SK-N-SH (cell line): Measurements from ENCODE around the gene COX14. TPM values are rescaled to one million over a fixed set of nuclear protein-coding genes. Genes with fewer than 3 reads are reported as not detected.

Source experiments
- CTCF ChIA-PET: fragments of 300-600, 350-600 bp; formaldehyde crosslinking; extraction: SDS; loops from one replicate; lab custom pipeline; 2021; lab: Yijun Ruan, JAX
- POLR2A ChIA-PET: fragments of 350-600 bp; sonication (Branson Sonifier 250); formaldehyde crosslinking; extraction: SDS; loops from one replicate; lab custom pipeline; 2020; ENCODE audit warnings: antibody characterized with exemption, inconsistent platforms; lab: Yijun Ruan, JAX
- DNase-seq: peaks from one replicate; pipeline ENCODE4 v3.0.0; 2012
- H2AFZ ChIP-seq: fragments of 200-600 bp; sonication (generic); 2 replicates; pipeline ENCODE4 v1.8.1; 2016; ENCODE audit warnings: antibody characterized with exemption, mild to moderate bottlenecking, low read depth
- H3F3A ChIP-seq: fragments of 200-600 bp; sonication (generic); replicated peaks from 2 replicates; pipeline ENCODE3; 2016; ENCODE audit warnings: antibody characterized with exemption, mild to moderate bottlenecking; ENCODE audit not compliant: insufficient read depth
- H3K27ac ChIP-seq, 2 experiments: fragments of 200-500 bp in 1 of 2; fragments of 200-600 bp in 1 of 2; sonication (Bioruptor generic) in 1 of 2; sonication (generic), shearing (Covaris generic) in 1 of 2; 2 replicates each; pipeline versions ENCODE4 v1.5.1 to v1.6.1; 2014 to 2016; ENCODE audit warnings: low read depth in 2 of 2, inconsistent platforms in 1 of 2, low read length in 1 of 2, mild to moderate bottlenecking in 1 of 2, mixed read lengths in 1 of 2
- H3K27me3 ChIP-seq: fragments of 200-600 bp; sonication (generic), shearing (Covaris generic); 2 replicates; pipeline ENCODE4 v1.6.1; 2016; ENCODE audit warnings: mixed run types; ENCODE audit not compliant: insufficient read depth
- H3K36me3 ChIP-seq, 2 experiments: fragments of 200-500 bp in 1 of 2; fragments of 200-600 bp in 1 of 2; sonication (Bioruptor generic) in 1 of 2; sonication (generic) in 1 of 2; replicated peaks in 1 of 2; 2 replicates each; pipeline versions ENCODE3 to v1.5.1; 2014 to 2016; ENCODE audit warnings: low read length in 1 of 2, mild to moderate bottlenecking in 1 of 2; ENCODE audit not compliant: insufficient read depth in 2 of 2, control insufficient read depth in 1 of 2
- H3K4me1 ChIP-seq, 2 experiments: fragments of 200-500 bp in 1 of 2; fragments of 200-600 bp in 1 of 2; sonication (Bioruptor generic) in 1 of 2; sonication (generic), shearing (Covaris generic) in 1 of 2; 2 replicates each; pipeline versions ENCODE4 v1.5.1 to v1.6.1; 2014 to 2016; ENCODE audit warnings: low read depth in 1 of 2, low read length in 1 of 2, mixed run types in 1 of 2; ENCODE audit not compliant: insufficient read depth in 2 of 2, control insufficient read depth in 1 of 2
- H3K4me2 ChIP-seq: fragments of 200-600 bp; sonication (generic), shearing (Covaris generic); 2 replicates; pipeline ENCODE4 v1.6.1; 2017; ENCODE audit warnings: mixed run types
- H3K4me3 ChIP-seq, 2 experiments: fragments of 200-500 bp in 1 of 2; fragments of 200-600 bp in 1 of 2; sonication (Bioruptor generic) in 1 of 2; sonication (generic), shearing (Covaris generic) in 1 of 2; 2 replicates each; pipeline versions ENCODE4 v1.5.1 to v1.8.1; 2014 to 2016; ENCODE audit warnings: low read depth in 2 of 2, inconsistent platforms in 1 of 2, low read length in 1 of 2, mild to moderate bottlenecking in 1 of 2, mixed read lengths in 1 of 2, moderate library complexity in 1 of 2
- H3K79me2 ChIP-seq: fragments of 200-600 bp; sonication (generic); 2 replicates; pipeline ENCODE4 v1.8.1; 2017; ENCODE audit warnings: mild to moderate bottlenecking; ENCODE audit not compliant: insufficient read depth
- H3K9ac ChIP-seq: fragments of 200-600 bp; sonication (generic); 2 replicates; pipeline ENCODE4 v1.6.1; 2017; ENCODE audit warnings: mixed run types
- H3K9me2 ChIP-seq: fragments of 200-600 bp; sonication (generic); 2 replicates; pipeline ENCODE4 v1.6.1; 2017; ENCODE audit warnings: mixed run types
- H3K9me3 ChIP-seq: fragments of 200-600 bp; sonication (generic); 2 replicates; pipeline ENCODE4 v1.6.1; 2017; ENCODE audit warnings: mixed run types, mild to moderate bottlenecking, moderate library complexity
- H4K20me1 ChIP-seq: fragments of 200-600 bp; sonication (generic); 2 replicates; pipeline ENCODE4 v1.6.1; 2017; ENCODE audit warnings: mild to moderate bottlenecking, mixed run types; ENCODE audit not compliant: insufficient read depth
- CHD2 ChIP-seq: fragments of 150-350 bp; IDR thresholded peaks from 2 replicates; pipeline ENCODE4 v1.6.1; 2018; ENCODE audit warnings: low read length; ENCODE audit not compliant: partially characterized antibody
- CTCF ChIP-seq: fragments of 200-600 bp; sonication (generic); IDR thresholded peaks from 2 replicates; pipeline ENCODE4 v1.6.1; 2017; ENCODE audit warnings: antibody characterized with exemption, mild to moderate bottlenecking, moderate library complexity
- ELF1 ChIP-seq: IDR thresholded peaks from 2 replicates; pipeline ENCODE4 v1.4.0; 2012
- EP300 ChIP-seq, 2 experiments: IDR thresholded peaks; 2 replicates each; pipeline versions ENCODE4 v1.4.0 to v1.6.1; 2012; ENCODE audit warnings: borderline replicate concordance in 1 of 2, low read depth in 1 of 2, low read length in 1 of 2
- EZH2phosphoT487 ChIP-seq: fragments of 200-600 bp; sonication (generic); IDR thresholded peaks from 2 replicates; pipeline ENCODE4 v1.6.1; 2017; ENCODE audit warnings: low read depth, mixed run types, mild to moderate bottlenecking, antibody characterized with exemption, moderate library complexity, borderline replicate concordance
- FOSL2 ChIP-seq: IDR thresholded peaks from 2 replicates; pipeline ENCODE4 v1.4.0; 2012; ENCODE audit warnings: low read depth, mild to moderate bottlenecking, moderate library complexity, borderline replicate concordance
- MAX ChIP-seq: IDR thresholded peaks from 2 replicates; pipeline ENCODE4 v1.4.0; 2012; ENCODE audit warnings: low read depth
- MEF2A ChIP-seq: IDR thresholded peaks from 2 replicates; pipeline ENCODE4 v1.4.0; 2012; ENCODE audit warnings: low read depth, borderline replicate concordance
- MXI1 ChIP-seq: IDR thresholded peaks from 2 replicates; pipeline ENCODE4 v1.6.1; 2012; ENCODE audit warnings: mild to moderate bottlenecking, low read depth, low read length, improper control_type of control experiment
- NFIC ChIP-seq: IDR thresholded peaks from 2 replicates; pipeline ENCODE4 v1.4.0; 2012; ENCODE audit warnings: borderline replicate concordance
- POLR2AphosphoS5 ChIP-seq: IDR thresholded peaks from 2 replicates; pipeline ENCODE4 v1.6.1; 2012; ENCODE audit warnings: low read depth, low read length
- RAD21 ChIP-seq: IDR thresholded peaks from 2 replicates; pipeline ENCODE4 v1.6.1; 2012; ENCODE audit warnings: mild to moderate bottlenecking, low read length
- RFX5 ChIP-seq: IDR thresholded peaks from 2 replicates; pipeline ENCODE4 v1.6.1; 2012; ENCODE audit warnings: mild to moderate bottlenecking, improper control_type of control experiment, low read length
- SIN3A ChIP-seq: IDR thresholded peaks from 2 replicates; pipeline ENCODE4 v1.6.1; 2012; ENCODE audit warnings: low read depth, mild to moderate bottlenecking, low read length, moderate library complexity, borderline replicate concordance
- SMC3 ChIP-seq: IDR thresholded peaks from 2 replicates; pipeline ENCODE4 v1.6.1; 2012; ENCODE audit warnings: low read depth, low read length, improper control_type of control experiment
- TAF1 ChIP-seq: IDR thresholded peaks from 2 replicates; pipeline ENCODE4 v1.6.1; 2012; ENCODE audit warnings: low read depth, mild to moderate bottlenecking, low read length, moderate library complexity, borderline replicate concordance
- TCF12 ChIP-seq: IDR thresholded peaks from 2 replicates; pipeline ENCODE4 v1.4.0; 2012
- ZBTB33 ChIP-seq: IDR thresholded peaks from 2 replicates; pipeline ENCODE4 v1.4.0; 2012; ENCODE audit warnings: low read depth, borderline replicate concordance
- WGBS: methylation state at CpG from one replicate; pipeline ENCODE4 v1.1.6; 2017; ENCODE audit warnings: low lambda C conversion rate; 5-methylcytosine and 5-hydroxymethylcytosine counted together
- polyA plus RNA-seq, 3 experiments: library from polyadenylated mRNA; depleted of rRNA; stranded (reverse); fragments of >200 nt; gene quantifications; 2 replicates each; pipeline ENCODE4 v1.2.3, GENCODE V29; 2012
- TF ChIP-seq, protein P1 (sequence below): fragments of 150-350 bp; IDR thresholded peaks from 2 replicates; pipeline ENCODE4 v1.6.1; 2016; ENCODE audit warnings: mild to moderate bottlenecking, low read depth, low read length

The COX14 gene
- polyA plus RNA-seq, 1 of the 3 experiments (the other 2 are of a cell fraction) = 204 TPM

DNA sequence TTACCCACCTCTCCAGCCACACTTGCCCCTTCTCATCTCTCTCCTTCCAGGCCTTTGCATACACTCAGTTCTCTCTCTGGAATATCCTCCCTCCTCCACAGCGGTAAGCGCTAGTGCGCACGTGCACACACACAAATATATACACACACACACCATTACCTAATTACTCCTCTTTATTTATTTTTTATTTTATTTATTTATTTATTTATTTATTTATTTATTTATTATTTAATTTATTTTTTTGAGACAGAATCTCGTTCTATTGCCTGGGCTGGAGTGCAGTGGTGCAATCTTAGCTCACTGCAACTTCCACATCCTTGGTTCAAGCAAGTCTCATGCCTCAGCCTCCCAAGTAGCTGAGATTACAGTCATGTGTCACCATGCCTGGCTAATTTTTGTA is 43.0 kb upstream of the COX14 start:
- POLR2A ChIA-PET = interaction anchor here (0.7 kb wide), 1 partner anchor 1934 kb away, joined by 3 read pairs; no protein-coding TSS in a partner anchor
- DNase-seq = no peak
- peaks cover 3 to 9% of the 10 kb centered on the region in 2 experiments; a peak in 2 of 4 replicates for H3K4me1 ChIP-seq
- no peak overlapping the region for H3K4me3 ChIP-seq
- no peak overlapping the region for H3K27ac ChIP-seq
- no peaks in the 10 kb centered on the region for H3K9me2 ChIP-seq
- H3F3A ChIP-seq = no peaks in the 10 kb centered on the region
- no peak overlapping the region for H3K9ac ChIP-seq
- H3K4me2 ChIP-seq = no peak overlapping the region
- no peak overlapping the region for H2AFZ ChIP-seq
- no peaks in the 10 kb centered on the region for H4K20me1 ChIP-seq
- 96% methylated on average over 5 of the region's 5 CpGs for WGBS
- H3K27me3 ChIP-seq = no peaks in the 10 kb centered on the region
- TF ChIP-seq SIN3A = no peak
- TF ChIP-seq NFIC = no peak
- no peak for TF ChIP-seq RAD21
- TF ChIP-seq FOSL2 = no peak
- TF ChIP-seq MXI1 = no peak
- TF ChIP-seq ZBTB33 = no peak
- no peak for TF ChIP-seq TAF1
- TF ChIP-seq TCF12 = no peak
- TF ChIP-seq CHD2 = no peak
- no peak for TF ChIP-seq MEF2A
- no peak for TF ChIP-seq EZH2phosphoT487
- no peak for TF ChIP-seq ELF1
- TF ChIP-seq MAX = no peak
- no peak for TF ChIP-seq RFX5
- H3K9me3 ChIP-seq = no peaks in the 10 kb centered on the region
- no peaks in the 10 kb centered on the region for H3K79me2 ChIP-seq
- CTCF ChIA-PET = interaction anchor here (0.6 to 37.6 kb wide), 18 partner anchors 9 to 291 kb away, joined by 3 to 1401 read pairs (median 12); partner anchors contain the start of genes AQP5, AQP6, ASIC1 and COX14
- no peaks in the 10 kb centered on the region for H3K36me3 ChIP-seq

DNA sequence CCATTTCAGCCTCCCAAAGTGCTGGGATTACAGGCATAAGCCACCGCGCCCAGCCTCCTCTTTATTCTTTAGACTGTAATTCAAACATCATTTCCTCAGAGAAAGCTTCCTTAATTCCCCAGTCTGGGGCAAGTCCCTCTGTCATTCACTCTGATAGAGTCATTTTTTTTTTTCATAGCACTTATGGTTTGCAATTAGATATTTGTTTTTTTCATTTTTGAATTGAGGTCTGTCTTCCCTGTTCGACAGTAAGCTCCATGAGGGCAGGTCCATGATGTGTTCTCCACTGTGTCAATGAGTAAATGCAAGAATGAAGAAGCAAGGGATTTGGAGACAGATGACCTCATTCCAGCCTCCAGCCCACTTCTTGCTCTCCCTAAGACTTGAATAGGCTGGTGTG is 42.5 kb upstream of the COX14 start:
- no peaks in the 10 kb centered on the region for H3K27me3 ChIP-seq
- H3K79me2 ChIP-seq = no peaks in the 10 kb centered on the region
- H4K20me1 ChIP-seq = no peaks in the 10 kb centered on the region
- no peak overlapping the region for H3K9ac ChIP-seq
- H3K4me3 ChIP-seq = no peak overlapping the region
- DNase-seq = no peak
- no peak for TF ChIP-seq CTCF
- TF ChIP-seq, protein P1, sequence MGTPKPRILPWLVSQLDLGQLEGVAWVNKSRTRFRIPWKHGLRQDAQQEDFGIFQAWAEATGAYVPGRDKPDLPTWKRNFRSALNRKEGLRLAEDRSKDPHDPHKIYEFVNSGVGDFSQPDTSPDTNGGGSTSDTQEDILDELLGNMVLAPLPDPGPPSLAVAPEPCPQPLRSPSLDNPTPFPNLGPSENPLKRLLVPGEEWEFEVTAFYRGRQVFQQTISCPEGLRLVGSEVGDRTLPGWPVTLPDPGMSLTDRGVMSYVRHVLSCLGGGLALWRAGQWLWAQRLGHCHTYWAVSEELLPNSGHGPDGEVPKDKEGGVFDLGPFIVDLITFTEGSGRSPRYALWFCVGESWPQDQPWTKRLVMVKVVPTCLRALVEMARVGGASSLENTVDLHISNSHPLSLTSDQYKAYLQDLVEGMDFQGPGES = no peak
- no peak for TF ChIP-seq EP300 (IDR thresholded peaks at IDR 0.05; ENCODE audit: borderline replicate concordance in 1 of 2, low read depth in 1 of 2, low read length in 1 of 2)
- no peak for TF ChIP-seq TCF12
- no peak for TF ChIP-seq SMC3
- no peak for TF ChIP-seq TAF1
- TF ChIP-seq POLR2AphosphoS5 = no peak
- no peak overlapping the region for H3K4me2 ChIP-seq
- H3K9me2 ChIP-seq = no peaks in the 10 kb centered on the region
- H3K9me3 ChIP-seq = no peaks in the 10 kb centered on the region
- H3K27ac ChIP-seq = no peak overlapping the region
- H3K4me1 ChIP-seq = peaks cover 3 to 9% of the 10 kb centered on the region in 2 experiments; a peak in 2 of 4 replicates
- ChIA-PET POLR2A (interaction anchor here (0.7 kb wide), 1 partner anchor 1934 kb away, joined by 3 read pairs; no protein-coding TSS in a partner anchor), CTCF (interaction anchor here (0.7 to 37.6 kb wide), 25 partner anchors 9 to 301 kb away, joined by 3 to 1401 read pairs (median 7); partner anchors contain the start of genes AQP5, AQP6, ASIC1 and COX14)
- 93% methylated on average over 3 of the region's 3 CpGs for WGBS
- H3K36me3 ChIP-seq = no peaks in the 10 kb centered on the region
- no peaks in the 10 kb centered on the region for H3F3A ChIP-seq
- H2AFZ ChIP-seq = no peak overlapping the region
